Lower lobe of right lung (tissue), 2 donors: ENCODE results near the gene HID1. TPM values are rescaled to one million over a fixed set of nuclear protein-coding genes. Genes with fewer than 3 reads are reported as not detected.
A peak's percentile ranks its signal among the peaks of the same experiment; 100 is the strongest.

Source experiments
- ATAC-seq, 2 donors: fragments of 200-7000 bp; cut with Tn5 transposase; one replicate each; pipeline ENCODE4 v1.9.1; 2020 to 2022; ENCODE audit warnings: mild to moderate bottlenecking in 2 of 2, moderate library complexity in 2 of 2
- DNase-seq: peaks from one replicate; pipeline ENCODE4 v3.0.0-alpha.2; 2020
- H3K27ac ChIP-seq: fragments of 200-600 bp; one replicate; pipeline ENCODE4 v1.8.0; 2022
- H3K27me3 ChIP-seq: fragments of 200-600 bp; one replicate; pipeline ENCODE4 v1.8.0; 2022; ENCODE audit warnings: low read depth
- H3K36me3 ChIP-seq: fragments of 200-600 bp; one replicate; pipeline ENCODE4 v1.8.0; 2022; ENCODE audit warnings: mild to moderate bottlenecking
- H3K4me1 ChIP-seq: fragments of 200-600 bp; one replicate; pipeline ENCODE4 v1.8.0; 2022
- H3K4me3 ChIP-seq: fragments of 200-600 bp; one replicate; pipeline ENCODE4 v1.8.0; 2022; ENCODE audit warnings: mild to moderate bottlenecking
- H3K9me3 ChIP-seq: fragments of 200-600 bp; one replicate; pipeline ENCODE4 v1.8.0; 2022
- intact Hi-C: fragments of 100-400 bp; cut with DNase I; formaldehyde crosslinking; loops from one replicate; pipeline ENCODE4 v1.11.0; 2022
- total RNA-seq: library from RNA; stranded (reverse); fragmentation: NEBNext Ultra II Directional; extraction: Animal tissue kit (Norgen Biotek cat#: 25700); gene quantifications from one replicate; pipeline ENCODE4 v1.2.1, GENCODE V29; 2021
- TF ChIP-seq, protein P1 (sequence below): fragments of 200-600 bp; IDR thresholded peaks from one replicate; pipeline ENCODE4 v1.8.0; 2022; ENCODE audit warnings: antibody characterized with exemption, mild to moderate bottlenecking
- donor health status: DM: no; HTN: yes; CAD: no; lungs with severe emphysema.

The HID1 gene
- total RNA-seq, 1 donor from 2014 or later, result 28.6 TPM

- no peak for ATAC-seq
- no peak overlapping the region for H3K4me3 ChIP-seq
- H3K36me3 ChIP-seq, result peaks cover 42% of the 10 kb centered on the region
- no peak overlapping the region for H3K27ac ChIP-seq
- intact Hi-C loops, result no loop called here
- no peaks in the 10 kb centered on the region for H3K4me1 ChIP-seq
- no peaks in the 10 kb centered on the region for H3K27me3 ChIP-seq
- no peak for DNase-seq
- no peaks in the 10 kb centered on the region for H3K9me3 ChIP-seq
- TF ChIP-seq, protein P1, sequence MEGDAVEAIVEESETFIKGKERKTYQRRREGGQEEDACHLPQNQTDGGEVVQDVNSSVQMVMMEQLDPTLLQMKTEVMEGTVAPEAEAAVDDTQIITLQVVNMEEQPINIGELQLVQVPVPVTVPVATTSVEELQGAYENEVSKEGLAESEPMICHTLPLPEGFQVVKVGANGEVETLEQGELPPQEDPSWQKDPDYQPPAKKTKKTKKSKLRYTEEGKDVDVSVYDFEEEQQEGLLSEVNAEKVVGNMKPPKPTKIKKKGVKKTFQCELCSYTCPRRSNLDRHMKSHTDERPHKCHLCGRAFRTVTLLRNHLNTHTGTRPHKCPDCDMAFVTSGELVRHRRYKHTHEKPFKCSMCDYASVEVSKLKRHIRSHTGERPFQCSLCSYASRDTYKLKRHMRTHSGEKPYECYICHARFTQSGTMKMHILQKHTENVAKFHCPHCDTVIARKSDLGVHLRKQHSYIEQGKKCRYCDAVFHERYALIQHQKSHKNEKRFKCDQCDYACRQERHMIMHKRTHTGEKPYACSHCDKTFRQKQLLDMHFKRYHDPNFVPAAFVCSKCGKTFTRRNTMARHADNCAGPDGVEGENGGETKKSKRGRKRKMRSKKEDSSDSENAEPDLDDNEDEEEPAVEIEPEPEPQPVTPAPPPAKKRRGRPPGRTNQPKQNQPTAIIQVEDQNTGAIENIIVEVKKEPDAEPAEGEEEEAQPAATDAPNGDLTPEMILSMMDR, result no peak
Observed at GRCh38 chr17:75003957-75004355, 31.4 kb upstream of the HID1 start.

GRCh38 chr17:75003070-75003956 lies 30.8 kb upstream of the HID1 start:
- Histone ChIP-seq H3K4me3 (no peak overlapping the region), H3K36me3 (peaks cover 42% of the 10 kb centered on the region), H3K27ac (no peak overlapping the region), H3K9me3 (no peaks in the 10 kb centered on the region), H3K27me3 (no peaks in the 10 kb centered on the region), H3K4me1 (no peaks in the 10 kb centered on the region)
- TF ChIP-seq, protein P1, result no peak
- intact Hi-C loops, result no loop called here
- ATAC-seq, result peak; percentile 18 to 25
- DNase-seq, result no peak

- Histone ChIP-seq H3K9me3 (no peaks in the 10 kb centered on the region), H3K27ac (no peak overlapping the region), H3K36me3 (peaks cover 42% of the 10 kb centered on the region), H3K4me3 (no peak overlapping the region), H3K4me1 (no peaks in the 10 kb centered on the region), H3K27me3 (no peaks in the 10 kb centered on the region)
- intact Hi-C loops, result no loop called here
- DNase-seq, result no peak
- ATAC-seq, result no peak
- TF ChIP-seq, protein P1, result no peak
Observed at GRCh38 chr17:75001915-75002843, 29.6 kb upstream of the HID1 start.

GRCh38 chr17:74999523-74999922 lies 27.0 kb upstream of the HID1 start:
- Histone ChIP-seq H3K27me3 (no peaks in the 10 kb centered on the region), H3K9me3 (no peaks in the 10 kb centered on the region), H3K4me1 (no peaks in the 10 kb centered on the region), H3K36me3 (peaks cover 39% of the 10 kb centered on the region), H3K4me3 (no peak overlapping the region), H3K27ac (no peak overlapping the region)
- DNase-seq, result no peak
- TF ChIP-seq, protein P1, result no peak
- intact Hi-C loops, result no loop called here
- no peak for ATAC-seq

GRCh38 chr17:74998783-74999182 lies 26.2 kb upstream of the HID1 start:
- DNase-seq, result no peak
- no peak overlapping the region for H3K4me3 ChIP-seq
- no peak for ATAC-seq
- H3K27ac ChIP-seq, result no peak overlapping the region
- no peaks in the 10 kb centered on the region for H3K4me1 ChIP-seq
- TF ChIP-seq, protein P1, result no peak
- H3K36me3 ChIP-seq, result peaks cover 35% of the 10 kb centered on the region
- no peaks in the 10 kb centered on the region for H3K9me3 ChIP-seq
- intact Hi-C loops, result no loop called here
- no peaks in the 10 kb centered on the region for H3K27me3 ChIP-seq
